ENCODE results near the gene SORBS1. TPM values are rescaled to one million over a fixed set of nuclear protein-coding genes. Genes with fewer than 3 reads are reported as not detected.

Gene SORBS1
- total and polyA plus RNA-seq, 2 of the 13 experiments (the other 11 are each of a cell fraction or from before 2014, with no cell fraction given), result 16.8 to 39.8 TPM

GRCh38 chr10:95350219-95350829, 210.8 kb downstream of the SORBS1 start (continued):
- TF ChIP-seq ZNF891 (CRISPR knock-in tag; IDR thresholded peaks at IDR 0.05) (no peak), ZNF644 (CRISPR knock-in tag; IDR thresholded peaks at IDR 0.05; ENCODE audit: low read depth) (peak; percentile 37; the same call in 1 of the 2 replicates), ZNF703 (CRISPR knock-in tag; IDR thresholded peaks at IDR 0.05; ENCODE audit: borderline replicate concordance) (no peak; the same call in 1 of the 2 replicates), THAP9 (CRISPR knock-in tag; IDR thresholded peaks at IDR 0.05; ENCODE audit: borderline replicate concordance) (no peak), SOX13 (IDR thresholded peaks at IDR 0.05) (no peak), SOX13 (CRISPR knock-in tag; conservative IDR thresholded peaks at IDR 0.05 in 1 of 2, IDR thresholded peaks at IDR 0.05 in 1 of 2) (peak in 1 of 2 experiments; percentile 82; a peak in 2 of 4 replicates), BCL6 (CRISPR knock-in tag; IDR thresholded peaks at IDR 0.05) (peak; percentile 72), FOSL2 (CRISPR knock-in tag; IDR thresholded peaks at IDR 0.05) (peak; percentile 44; the same call in 1 of the 2 replicates), EP300 (IDR thresholded peaks at IDR 0.05; ENCODE audit: low read depth in 2 of 2, low read length in 2 of 2) (peak in 1 of 2 experiments; percentile 87; a peak in 2 of 4 replicates), EP300 (CRISPR knock-in tag; IDR thresholded peaks at IDR 0.05; ENCODE audit: borderline replicate concordance) (no peak), NR2F6 (IDR thresholded peaks at IDR 0.05) (peak; percentile 91), NR2F6 (CRISPR knock-in tag; IDR thresholded peaks at IDR 0.05) (peak; percentile 93), CREB1 (IDR thresholded peaks at IDR 0.05) (no peak), CREB1 (CRISPR knock-in tag; IDR thresholded peaks at IDR 0.05) (peak; percentile 24; the same call in 1 of the 2 replicates), MED1 (CRISPR knock-in tag; IDR thresholded peaks at IDR 0.05) (peak; percentile 73), ZNF652 (CRISPR knock-in tag; IDR thresholded peaks at IDR 0.05; ENCODE audit: borderline replicate concordance, low read depth) (peak; percentile 94), PAXIP1 (CRISPR knock-in tag; conservative IDR thresholded peaks at IDR 0.05) (peak; percentile 54), SIX4 (CRISPR knock-in tag; IDR thresholded peaks at IDR 0.05) (peak; percentile 44; the same call in 1 of the 2 replicates), TEAD3 (CRISPR knock-in tag; optimal IDR thresholded peaks at IDR 0.05; ENCODE audit: borderline replicate concordance) (peak; percentile 75), NR2C2 (CRISPR knock-in tag; IDR thresholded peaks at IDR 0.05; ENCODE audit: borderline replicate concordance) (peak; percentile 46; the same call in 1 of the 2 replicates), CBFB (CRISPR knock-in tag; IDR thresholded peaks at IDR 0.05) (0 out of 2 replicates have a peak, but pooled peaks have one; percentile 10), FOXA3 (CRISPR knock-in tag; IDR thresholded peaks at IDR 0.05) (peak; percentile 76), MLX (CRISPR knock-in tag; IDR thresholded peaks at IDR 0.05) (0 out of 2 replicates have a peak, but pooled peaks have one; percentile 30), SOX6 (IDR thresholded peaks at IDR 0.05) (no peak), SOX6 (CRISPR knock-in tag; IDR thresholded peaks at IDR 0.05) (peak; percentile 68), ZNF788 (CRISPR knock-in tag; IDR thresholded peaks at IDR 0.05; ENCODE audit: borderline replicate concordance) (no peak)
